ENCODE measurements around the gene C1QTNF7. TPM values are rescaled to one million over a fixed set of nuclear protein-coding genes. Genes with fewer than 3 reads are reported as not detected.

Gene C1QTNF7
- total RNA-seq, 1 experiment from 2014 or later, result not detected

- Histone ChIP-seq H4K20me1 (ENCODE audit: insufficient read depth) (no peaks in the 10 kb centered on the region), H3K4me3 (replicated peaks in 1 of 2; ENCODE audit: low read depth in 1 of 2, low read length in 2 of 2) (no peak overlapping the region), H3K27me3 (ENCODE audit: insufficient read depth, low read length) (no peaks in the 10 kb centered on the region), H3K79me2 (ENCODE audit: insufficient read depth, low read length) (no peaks in the 10 kb centered on the region), H3K27ac (ENCODE audit: low read depth, low read length) (no peak overlapping the region), H3K9me3 (ENCODE audit: control insufficient read depth in 1 of 2, insufficient read depth in 1 of 2, low read depth in 1 of 2, low read length in 2 of 2) (no peaks in the 10 kb centered on the region), H3K4me2 (ENCODE audit: low read length) (no peak overlapping the region), H3K4me1 (ENCODE audit: control insufficient read depth in 1 of 2, insufficient read depth in 2 of 2, low read length in 2 of 2) (no peaks in the 10 kb centered on the region), H2AFZ (ENCODE audit: low read depth, low read length, poor library complexity, severe bottlenecking) (no peak overlapping the region), H3K36me3 (ENCODE audit: control insufficient read depth in 1 of 2, insufficient read depth in 2 of 2, low read length in 2 of 2) (no peaks in the 10 kb centered on the region), H3K9ac (ENCODE audit: low read length) (no peak overlapping the region), H3K9me2 (ENCODE audit: insufficient read depth) (no peaks in the 10 kb centered on the region)
- intact Hi-C loops (cut with micrococcal nuclease), result no loop called here
- DNase-seq (ENCODE audit: low read depth, low spot score) (no peak), ATAC-seq (no peak)
- RAD21 ChIA-PET (ENCODE audit: low non-redundant PET in 1 of 2, low total read pairs in 2 of 2, uncharacterized antibody in 2 of 2, unreplicated experiment in 2 of 2), result no interaction called here
- TF ChIP-seq EZH2 (IDR thresholded peaks at IDR 0.05) (no peak), CTCF (IDR thresholded peaks at IDR 0.05 in 2 of 3, conservative IDR thresholded peaks at IDR 0.05 in 1 of 3; ENCODE audit: borderline replicate concordance in 1 of 3, insufficient read depth in 1 of 3, low read depth in 2 of 3, low read length in 2 of 3) (no peak), SRF (IDR thresholded peaks at IDR 0.05; ENCODE audit: low read depth) (no peak), SP1 (IDR thresholded peaks at IDR 0.05; ENCODE audit: low read depth) (no peak), EZH2phosphoT487 (IDR thresholded peaks at IDR 0.05; ENCODE audit: borderline replicate concordance) (no peak), ELF1 (IDR thresholded peaks at IDR 0.05; ENCODE audit: borderline replicate concordance, low read depth) (no peak), ZFX (IDR thresholded peaks at IDR 0.05) (no peak)
- POLR2A ChIA-PET, result interaction anchor here (1.1 kb wide), 1 partner anchor 9 kb away, joined by 4 read pairs; no protein-coding TSS in a partner anchor
- CTCF ChIA-PET, result interaction anchor here (0.6 kb wide), 1 partner anchor 9 kb away, joined by 3 read pairs; no protein-coding TSS in a partner anchor
- BruUV-seq (replicated peaks), result no TSS peak
Measured at GRCh38 chr4:15470128-15470475, 42.3 kb downstream of the C1QTNF7 start.

GRCh38 chr4:15476396-15476795, 48.6 kb downstream of the C1QTNF7 start:
- Histone ChIP-seq H3K27ac (ENCODE audit: low read depth, low read length) (no peak overlapping the region), H3K4me2 (ENCODE audit: low read length) (no peak overlapping the region), H3K4me3 (replicated peaks in 1 of 2; ENCODE audit: low read depth in 1 of 2, low read length in 2 of 2) (no peak overlapping the region), H4K20me1 (ENCODE audit: insufficient read depth) (no peaks in the 10 kb centered on the region), H3K4me1 (ENCODE audit: control insufficient read depth in 1 of 2, insufficient read depth in 2 of 2, low read length in 2 of 2) (peaks cover 5 to 11% of the 10 kb centered on the region in 2 experiments), H3K9me3 (ENCODE audit: control insufficient read depth in 1 of 2, insufficient read depth in 1 of 2, low read depth in 1 of 2, low read length in 2 of 2) (no peaks in the 10 kb centered on the region), H3K9me2 (ENCODE audit: insufficient read depth) (no peaks in the 10 kb centered on the region), H3K36me3 (ENCODE audit: control insufficient read depth in 1 of 2, insufficient read depth in 2 of 2, low read length in 2 of 2) (no peaks in the 10 kb centered on the region), H3K27me3 (ENCODE audit: insufficient read depth, low read length) (no peaks in the 10 kb centered on the region), H3K9ac (ENCODE audit: low read length) (no peak overlapping the region), H2AFZ (ENCODE audit: low read depth, low read length, poor library complexity, severe bottlenecking) (no peak overlapping the region), H3K79me2 (ENCODE audit: insufficient read depth, low read length) (0 out of 2 replicates have a peak, but pooled peaks cover 7% of the 10 kb centered on the region)
- ATAC-seq (no peak), DNase-seq (ENCODE audit: low read depth, low spot score) (no peak)
- ChIA-PET CTCF (no interaction called here), RAD21 (ENCODE audit: low non-redundant PET in 1 of 2, low total read pairs in 2 of 2, uncharacterized antibody in 2 of 2, unreplicated experiment in 2 of 2) (no interaction called here), POLR2A (no interaction called here)
- BruUV-seq (replicated peaks), result no TSS peak
- TF ChIP-seq ZNF274 (IDR thresholded peaks at IDR 0.05; ENCODE audit: low read depth, low read length), result no peak
- no peak for TF ChIP-seq RAD21 (IDR thresholded peaks at IDR 0.05; ENCODE audit: low read depth)
- intact Hi-C loops (cut with micrococcal nuclease), result loop anchor here (5.0 kb wide), 2 partner anchors 406 to 791 kb away; no protein-coding TSS in a partner anchor
